WTC11 (cell line): Measurements from ENCODE around the gene THOP1.

Experiments
- CTCF ChIP-seq: fragments of 200-600 bp; IDR thresholded peaks from 2 replicates; pipeline ENCODE4 v1.8.0; 2022; ENCODE audit warnings: antibody characterized with exemption
- ETV6 ChIP-seq: sonication (generic); formaldehyde crosslinking; IDR thresholded peaks from 2 replicates; pipeline ENCODE4 v1.8.1; 2022; ENCODE audit warnings: mild to moderate bottlenecking, missing genetic modification reagents
- MAX ChIP-seq: sonication (generic); formaldehyde crosslinking; IDR thresholded peaks from 2 replicates; pipeline ENCODE4 v1.8.0; 2022; ENCODE audit warnings: mild to moderate bottlenecking, missing genetic modification reagents
- NFYB ChIP-seq: sonication (generic); formaldehyde crosslinking; conservative IDR thresholded peaks from 2 replicates; pipeline ENCODE4 v1.8.0; 2022; ENCODE audit warnings: low read depth, missing genetic modification reagents
- NR1H2 ChIP-seq: sonication (generic); formaldehyde crosslinking; IDR thresholded peaks from 2 replicates; pipeline ENCODE4 v1.9.0; 2021; ENCODE audit warnings: mild to moderate bottlenecking, moderate library complexity, missing genetic modification reagents
- TEAD4 ChIP-seq: sonication (generic); formaldehyde crosslinking; IDR thresholded peaks from 2 replicates; pipeline ENCODE4 v1.8.0; 2022; ENCODE audit warnings: mild to moderate bottlenecking, missing genetic modification reagents

GRCh38 chr19:2795827-2796658, 10.7 kb downstream of the THOP1 start:
- TF ChIP-seq CTCF, result no peak
- no peak for TF ChIP-seq NR1H2 (CRISPR knock-in tag)
- no peak for TF ChIP-seq NFYB
- TF ChIP-seq ETV6 (CRISPR knock-in tag), result no peak
- no peak for TF ChIP-seq MAX
- TF ChIP-seq TEAD4 (CRISPR knock-in tag), result no peak
